ENCODE measurements around the gene COL25A1.

GRCh38 chr4:109012286-109012880 lies 290.1 kb downstream of the COL25A1 start:
- no peak for TF ChIP-seq CTCF (conservative IDR thresholded peaks at IDR 0.05)
- no peak for TF ChIP-seq ZFX (IDR thresholded peaks at IDR 0.05)
